Tibial artery (tissue), 4 donors: Measurements from ENCODE around the gene PLXNA4.

ENCODE experiments used
- DNase-seq, 2 donors: peaks; one replicate each; pipeline ENCODE4 v3.0.0-alpha.2; 2019
- H3K27ac ChIP-seq, 2 donors: fragments of 200-600 bp; sonication (generic) in 1 of 2; 1 replicate in 1 of 2; 2 replicates in 1 of 2; pipeline ENCODE4 v1.5.1; 2018 to 2019; ENCODE audit warnings: mild to moderate bottlenecking in 1 of 2
- H3K27me3 ChIP-seq, 2 donors: fragments of 200-600 bp; sonication (generic) in 1 of 2; one replicate each; pipeline versions ENCODE4 v1.5.1 to v1.6.0; 2016 to 2019
- H3K36me3 ChIP-seq, 3 donors: fragments of 200-600 bp; sonication (generic) in 2 of 3; one replicate each; pipeline ENCODE4 v1.5.1; 2016 to 2019; ENCODE audit warnings: mild to moderate bottlenecking in 2 of 3
- H3K4me1 ChIP-seq, 4 donors: fragments of 200-600 bp; sonication (generic) in 2 of 4; 1 replicate in 3 of 4; 2 replicates in 1 of 4; pipeline ENCODE4 v1.5.1; 2016 to 2019
- H3K4me3 ChIP-seq, 2 donors: fragments of 200-600 bp; sonication (generic) in 1 of 2; 1 replicate in 1 of 2; 2 replicates in 1 of 2; pipeline ENCODE4 v1.5.1; 2018 to 2019; ENCODE audit warnings: mild to moderate bottlenecking in 2 of 2
- H3K9me3 ChIP-seq, 3 donors: fragments of 200-600 bp; sonication (generic) in 1 of 3; one replicate each; pipeline ENCODE4 v1.5.1; 2016 to 2019
- intact Hi-C: fragments of 100-400 bp; cut with DNase I; formaldehyde crosslinking; loops from one replicate; pipeline ENCODE4 v1.15.0; 2023; ENCODE audit warnings: low total_unique reads
- TF ChIP-seq, protein P1 (sequence below), 2 experiments: fragments of 200-600 bp in 1 of 2; fragments of 450-650 bp in 1 of 2; IDR thresholded peaks; one replicate each; pipeline ENCODE4 v1.5.1; 2017 to 2019; ENCODE audit warnings: antibody characterized with exemption in 2 of 2, mild to moderate bottlenecking in 1 of 2, moderate library complexity in 1 of 2

The PLXNA4 gene

GRCh38 chr7:132418840-132419239 is 157.4 kb downstream of the PLXNA4 start:
- Histone ChIP-seq H3K27ac (no peak overlapping the region), H3K36me3 (no peaks in the 10 kb centered on the region), H3K27me3 (no peaks in the 10 kb centered on the region), H3K4me1 (peaks cover 0 to 4% (median 0%) of the 10 kb centered on the region in 4 donors), H3K4me3 (no peak overlapping the region), H3K9me3 (no peaks in the 10 kb centered on the region)
- TF ChIP-seq, protein P1, sequence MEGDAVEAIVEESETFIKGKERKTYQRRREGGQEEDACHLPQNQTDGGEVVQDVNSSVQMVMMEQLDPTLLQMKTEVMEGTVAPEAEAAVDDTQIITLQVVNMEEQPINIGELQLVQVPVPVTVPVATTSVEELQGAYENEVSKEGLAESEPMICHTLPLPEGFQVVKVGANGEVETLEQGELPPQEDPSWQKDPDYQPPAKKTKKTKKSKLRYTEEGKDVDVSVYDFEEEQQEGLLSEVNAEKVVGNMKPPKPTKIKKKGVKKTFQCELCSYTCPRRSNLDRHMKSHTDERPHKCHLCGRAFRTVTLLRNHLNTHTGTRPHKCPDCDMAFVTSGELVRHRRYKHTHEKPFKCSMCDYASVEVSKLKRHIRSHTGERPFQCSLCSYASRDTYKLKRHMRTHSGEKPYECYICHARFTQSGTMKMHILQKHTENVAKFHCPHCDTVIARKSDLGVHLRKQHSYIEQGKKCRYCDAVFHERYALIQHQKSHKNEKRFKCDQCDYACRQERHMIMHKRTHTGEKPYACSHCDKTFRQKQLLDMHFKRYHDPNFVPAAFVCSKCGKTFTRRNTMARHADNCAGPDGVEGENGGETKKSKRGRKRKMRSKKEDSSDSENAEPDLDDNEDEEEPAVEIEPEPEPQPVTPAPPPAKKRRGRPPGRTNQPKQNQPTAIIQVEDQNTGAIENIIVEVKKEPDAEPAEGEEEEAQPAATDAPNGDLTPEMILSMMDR (IDR thresholded peaks at IDR 0.05): no peak
- no peak for DNase-seq
- intact Hi-C loops: no loop called here

- Histone ChIP-seq H3K4me3 (no peak overlapping the region), H3K27ac (no peak overlapping the region), H3K4me1 (peaks cover 0 to 4% (median 0%) of the 10 kb centered on the region in 4 donors), H3K27me3 (no peaks in the 10 kb centered on the region), H3K36me3 (no peaks in the 10 kb centered on the region), H3K9me3 (no peaks in the 10 kb centered on the region)
- intact Hi-C loops: no loop called here
- DNase-seq: no peak
- TF ChIP-seq, protein P1 (IDR thresholded peaks at IDR 0.05): no peak
These were observed 159.0 kb downstream of the PLXNA4 start for GRCh38 chr7:132417103-132417906.

GRCh38 chr7:132416395-132416794 is 159.9 kb downstream of the PLXNA4 start:
- H3K4me1 ChIP-seq: peaks cover 0 to 4% (median 0%) of the 10 kb centered on the region in 4 donors
- intact Hi-C loops: no loop called here
- no peak overlapping the region for H3K4me3 ChIP-seq
- H3K27me3 ChIP-seq: no peaks in the 10 kb centered on the region
- no peaks in the 10 kb centered on the region for H3K9me3 ChIP-seq
- DNase-seq: no peak
- TF ChIP-seq, protein P1 (IDR thresholded peaks at IDR 0.05): no peak
- no peak overlapping the region for H3K27ac ChIP-seq
- H3K36me3 ChIP-seq: no peaks in the 10 kb centered on the region

- no peaks in the 10 kb centered on the region for H3K9me3 ChIP-seq
- H3K4me3 ChIP-seq: no peak overlapping the region
- no peak overlapping the region for H3K27ac ChIP-seq
- no peaks in the 10 kb centered on the region for H3K36me3 ChIP-seq
- no peak for DNase-seq
- H3K4me1 ChIP-seq: peaks cover 0 to 5% (median 4%) of the 10 kb centered on the region in 4 donors
- intact Hi-C loops: no loop called here
- no peaks in the 10 kb centered on the region for H3K27me3 ChIP-seq
- TF ChIP-seq, protein P1 (IDR thresholded peaks at IDR 0.05): no peak
These were observed 161.0 kb downstream of the PLXNA4 start for GRCh38 chr7:132415259-132415658.

- DNase-seq: no peak
- TF ChIP-seq, protein P1 (IDR thresholded peaks at IDR 0.05): no peak
- intact Hi-C loops: no loop called here
These were observed 161.4 kb downstream of the PLXNA4 start for GRCh38 chr7:132414857-132415256.

More at GRCh38 chr7:132414857-132415256, 161.4 kb downstream of the PLXNA4 start:
- Histone ChIP-seq H3K36me3 (no peaks in the 10 kb centered on the region), H3K27ac (no peak overlapping the region), H3K4me1 (peaks cover 0 to 8% (median 5%) of the 10 kb centered on the region in 4 donors), H3K4me3 (no peak overlapping the region), H3K9me3 (no peaks in the 10 kb centered on the region), H3K27me3 (no peaks in the 10 kb centered on the region)
